Smooth muscle cell (in vitro differentiated cells): ENCODE measurements around the gene RANGRF. TPM values are rescaled to one million over a fixed set of nuclear protein-coding genes. Genes with fewer than 3 reads are reported as not detected.

Source experiments
- DNase-seq: peaks from one replicate; lab custom pipeline; 2025; ENCODE audit not compliant: unreplicated experiment; lab: John Stamatoyannopoulos, UW
- H2AFZ ChIP-seq: fragments of 200-600 bp; sonication (generic); 2 replicates; pipeline ENCODE4 v1.6.0; 2016; ENCODE audit warnings: antibody characterized with exemption, low read depth, mild to moderate bottlenecking
- H3F3A ChIP-seq: fragments of 200-600 bp; sonication (generic); 2 replicates; pipeline ENCODE4 v1.6.0; 2017; ENCODE audit warnings: antibody characterized with exemption, low read depth
- H3K27ac ChIP-seq: fragments of 200-600 bp; sonication (generic); 2 replicates; pipeline ENCODE4 v1.5.1; 2016; ENCODE audit warnings: low read depth, mild to moderate bottlenecking
- H3K27me3 ChIP-seq: fragments of 200-600 bp; sonication (generic); 2 replicates; pipeline ENCODE4 v1.6.1; 2016; ENCODE audit warnings: low read depth, mild to moderate bottlenecking
- H3K36me3 ChIP-seq: fragments of 200-600 bp; sonication (generic); 2 replicates; pipeline ENCODE4 v1.5.1; 2016; ENCODE audit warnings: low read depth
- H3K4me1 ChIP-seq: fragments of 200-600 bp; sonication (generic); 2 replicates; pipeline ENCODE4 v1.5.1; 2016; ENCODE audit warnings: low read depth
- H3K4me2 ChIP-seq: fragments of 200-600 bp; sonication (generic); 2 replicates; pipeline ENCODE4 v1.6.0; 2016; ENCODE audit warnings: mild to moderate bottlenecking
- H3K4me3 ChIP-seq: fragments of 200-600 bp; sonication (generic); 2 replicates; pipeline ENCODE4 v1.5.1; 2016; ENCODE audit warnings: mild to moderate bottlenecking
- H3K79me2 ChIP-seq: fragments of 200-600 bp; sonication (generic); 2 replicates; pipeline ENCODE4 v1.6.0; 2016; ENCODE audit warnings: low read depth, mild to moderate bottlenecking
- H3K9ac ChIP-seq: fragments of 200-600 bp; sonication (generic); 2 replicates; pipeline ENCODE4 v1.6.0; 2016; ENCODE audit warnings: low read depth
- H3K9me3 ChIP-seq: fragments of 200-600 bp; sonication (generic); replicated peaks from 2 replicates; pipeline ENCODE4 v1.5.1; 2016; ENCODE audit warnings: low read depth
- H4K20me1 ChIP-seq: fragments of 200-600 bp; sonication (generic); 2 replicates; pipeline ENCODE4 v1.6.0; 2016; ENCODE audit warnings: low read depth
- CTCF ChIP-seq: fragments of 200-600 bp; sonication (generic); IDR thresholded peaks from 2 replicates; pipeline ENCODE4 v1.5.1; 2017; ENCODE audit warnings: borderline replicate concordance, mild to moderate bottlenecking, antibody characterized with exemption; ENCODE audit not compliant: insufficient read depth, poor library complexity, severe bottlenecking
- WGBS: methylation state at CpG from one replicate; pipeline ENCODE4 v1.1.7; 2016; ENCODE audit warnings: low lambda C conversion rate; 5-methylcytosine and 5-hydroxymethylcytosine counted together
- polyA plus RNA-seq: library from polyadenylated mRNA; unstranded; fragments of >200 nt; fragmentation: Nextera tagmentation; extraction: Ambion mirVana; gene quantifications from 2 replicates; pipeline ENCODE4 v1.2.1, GENCODE V29; 2016
- total RNA-seq: library from RNA; depleted of rRNA; stranded (reverse); fragments of >200 nt; gene quantifications from 2 replicates; pipeline ENCODE4 v1.2.3, GENCODE V29; 2014

RANGRF gene
- total and polyA plus RNA-seq, 2 experiments from 2014 or later: 13.4 to 44.9 TPM

GRCh38 chr17:8275421-8276290 is 12.8 kb upstream of the RANGRF start:
- Histone ChIP-seq H3K36me3 (no peaks in the 10 kb centered on the region), H3K4me3 (no peak overlapping the region), H3K27me3 (no peaks in the 10 kb centered on the region), H3K9me3 (no peaks in the 10 kb centered on the region), H2AFZ (no peak overlapping the region), H3K27ac (no peak overlapping the region), H3K4me1 (no peaks in the 10 kb centered on the region), H3K4me2 (no peak overlapping the region), H4K20me1 (no peaks in the 10 kb centered on the region), H3K9ac (no peak overlapping the region), H3F3A (no peaks in the 10 kb centered on the region), H3K79me2 (no peaks in the 10 kb centered on the region)
- DNase-seq: no peak
- TF ChIP-seq CTCF: no peak
- WGBS: 89% methylated on average over 9 of the region's 9 CpGs

- H3K36me3 ChIP-seq: no peaks in the 10 kb centered on the region
- DNase-seq: no peak
- H4K20me1 ChIP-seq: no peaks in the 10 kb centered on the region
- H3K27me3 ChIP-seq: no peaks in the 10 kb centered on the region
- no peaks in the 10 kb centered on the region for H3K4me1 ChIP-seq
- WGBS: 82% methylated on average over 7 of the region's 7 CpGs
- H3K9ac ChIP-seq: no peak overlapping the region
- no peaks in the 10 kb centered on the region for H3K79me2 ChIP-seq
- no peak overlapping the region for H3K27ac ChIP-seq
- no peak overlapping the region for H3K4me2 ChIP-seq
- no peaks in the 10 kb centered on the region for H3K9me3 ChIP-seq
- no peak overlapping the region for H3K4me3 ChIP-seq
- H2AFZ ChIP-seq: no peak overlapping the region
- TF ChIP-seq CTCF: no peak
- H3F3A ChIP-seq: no peaks in the 10 kb centered on the region
These were observed 11.2 kb upstream of the RANGRF start for GRCh38 chr17:8277317-8277716.

GRCh38 chr17:8282345-8282744 is 6.1 kb upstream of the RANGRF start:
- H2AFZ ChIP-seq: no peak overlapping the region
- no peaks in the 10 kb centered on the region for H3K36me3 ChIP-seq
- H3K9me3 ChIP-seq: no peaks in the 10 kb centered on the region
- H3K4me3 ChIP-seq: no peak overlapping the region
- H3K27me3 ChIP-seq: no peaks in the 10 kb centered on the region
- TF ChIP-seq CTCF: no peak
- H3F3A ChIP-seq: no peaks in the 10 kb centered on the region
- 76% methylated on average over 3 of the region's 3 CpGs for WGBS
- DNase-seq: no peak
- H3K9ac ChIP-seq: no peak overlapping the region
- H4K20me1 ChIP-seq: no peaks in the 10 kb centered on the region
- no peak overlapping the region for H3K4me2 ChIP-seq
- H3K79me2 ChIP-seq: no peaks in the 10 kb centered on the region
- H3K27ac ChIP-seq: no peak overlapping the region
- no peaks in the 10 kb centered on the region for H3K4me1 ChIP-seq

GRCh38 chr17:8283356-8283755 is 5.1 kb upstream of the RANGRF start:
- no peak overlapping the region for H3K9ac ChIP-seq
- no peaks in the 10 kb centered on the region for H3K4me1 ChIP-seq
- no peak overlapping the region for H3K4me3 ChIP-seq
- H3K27ac ChIP-seq: no peak overlapping the region
- 80% methylated on average over 4 of the region's 4 CpGs for WGBS
- no peak overlapping the region for H3K4me2 ChIP-seq
- no peak overlapping the region for H2AFZ ChIP-seq
- DNase-seq: no peak
- no peaks in the 10 kb centered on the region for H3K79me2 ChIP-seq
- no peaks in the 10 kb centered on the region for H3F3A ChIP-seq
- H4K20me1 ChIP-seq: no peaks in the 10 kb centered on the region
- no peaks in the 10 kb centered on the region for H3K36me3 ChIP-seq
- no peaks in the 10 kb centered on the region for H3K9me3 ChIP-seq
- no peak for TF ChIP-seq CTCF
- no peaks in the 10 kb centered on the region for H3K27me3 ChIP-seq
